Panc1 (cell line): ENCODE measurements around the gene ADGRV1.

Experiments used
- CTCF ChIP-seq: fragments of 450-650 bp; IDR thresholded peaks from 2 replicates; pipeline ENCODE4 v1.5.1; 2017; ENCODE audit warnings: mild to moderate bottlenecking
- POLR2AphosphoS5 ChIP-seq: IDR thresholded peaks from 2 replicates; pipeline ENCODE4 v1.6.1; 2012; ENCODE audit warnings: mild to moderate bottlenecking, low read depth, low read length, moderate library complexity
- REST ChIP-seq, 2 experiments: IDR thresholded peaks; 2 replicates each; pipeline ENCODE4 v1.6.1; 2011 to 2012; ENCODE audit warnings: low read depth in 2 of 2, control low read depth in 1 of 2, low read length in 1 of 2, mild to moderate bottlenecking in 1 of 2, moderate library complexity in 1 of 2; ENCODE audit not compliant: insufficient read depth in 1 of 2
- SIN3A ChIP-seq: IDR thresholded peaks from 2 replicates; pipeline ENCODE4 v1.6.1; 2012; ENCODE audit warnings: low read depth, mild to moderate bottlenecking, low read length, moderate library complexity, borderline replicate concordance; ENCODE audit not compliant: insufficient read depth

- TF ChIP-seq CTCF = no peak
- TF ChIP-seq POLR2AphosphoS5 = no peak
- TF ChIP-seq REST (IDR thresholded peaks at IDR 0.05; ENCODE audit: insufficient read depth in 1 of 2, low read depth in 2 of 2, low read length in 1 of 2) = no peak
- TF ChIP-seq SIN3A = no peak
Observed at GRCh38 chr5:90981177-90981576, 422.6 kb downstream of the ADGRV1 start.
